Peyer's patch (tissue), 4 donors: ENCODE results near the gene ABCC4. TPM values are rescaled to one million over a fixed set of nuclear protein-coding genes. Genes with fewer than 3 reads are reported as not detected.

Source experiments
- DNase-seq, 3 donors: peaks; one replicate each; pipeline ENCODE4 v3.0.0-alpha.2; 2017 to 2019
- H3K27ac ChIP-seq, 4 donors: fragments of 200-600 bp; sonication (generic); one replicate each; pipeline ENCODE4 v1.5.1; 2016 to 2019
- H3K27me3 ChIP-seq, 2 donors: fragments of 200-600 bp; sonication (generic); one replicate each; pipeline ENCODE4 v1.5.1; 2019
- H3K36me3 ChIP-seq, 3 donors: fragments of 200-600 bp; sonication (generic); one replicate each; pipeline ENCODE4 v1.5.1; 2016 to 2019
- H3K4me1 ChIP-seq, 4 donors: fragments of 200-600 bp; sonication (generic); one replicate each; pipeline ENCODE4 v1.5.1; 2016 to 2019
- H3K4me3 ChIP-seq, 4 donors: fragments of 200-600 bp; sonication (generic); 1 replicate in 3 of 4; 2 replicates in 1 of 4; pipeline ENCODE4 v1.5.1; 2016 to 2019; ENCODE audit warnings: mild to moderate bottlenecking in 1 of 4
- H3K9me3 ChIP-seq, 4 donors: fragments of 200-600 bp; sonication (generic); one replicate each; pipeline ENCODE4 v1.5.1; 2016 to 2019; ENCODE audit warnings: mild to moderate bottlenecking in 1 of 4
- CTCF ChIP-seq, 6 experiments: fragments of 450-650 bp in 4 of 6; fragments of 200-600 bp in 2 of 6; sonication (generic) in 1 of 6; IDR thresholded peaks; one replicate each; pipeline ENCODE4 v1.5.1; 2017 to 2019; ENCODE audit warnings: antibody characterized with exemption in 6 of 6, mild to moderate bottlenecking in 3 of 6, moderate library complexity in 1 of 6
- POLR2A ChIP-seq, 2 donors: fragments of 450-650 bp; IDR thresholded peaks; one replicate each; pipeline ENCODE4 v1.5.1; 2017; ENCODE audit warnings: antibody characterized with exemption in 2 of 2, mild to moderate bottlenecking in 2 of 2, moderate library complexity in 2 of 2
- total RNA-seq, 4 donors: library from RNA; depleted of rRNA; stranded (reverse); fragments of >200 nt; gene quantifications; one replicate each; pipeline ENCODE4 v1.1.0, GENCODE V29; 2016

Gene ABCC4
- total RNA-seq, 4 donors from 2014 or later = 7.2 to 81.7 (median 13.7) TPM

GRCh38 chr13:95100525-95101433 is 200.5 kb downstream of the ABCC4 start:
- no peaks in the 10 kb centered on the region for H3K4me1 ChIP-seq
- no peak for DNase-seq
- H3K36me3 ChIP-seq = no peaks in the 10 kb centered on the region
- H3K9me3 ChIP-seq = no peaks in the 10 kb centered on the region
- TF ChIP-seq POLR2A (IDR thresholded peaks at IDR 0.05) = no peak
- TF ChIP-seq CTCF (IDR thresholded peaks at IDR 0.05) = no peak
- no peak overlapping the region for H3K27ac ChIP-seq
- no peaks in the 10 kb centered on the region for H3K27me3 ChIP-seq
- no peak overlapping the region for H3K4me3 ChIP-seq

GRCh38 chr13:95099541-95099940 is 201.7 kb downstream of the ABCC4 start:
- no peak for TF ChIP-seq POLR2A (IDR thresholded peaks at IDR 0.05)
- TF ChIP-seq CTCF (IDR thresholded peaks at IDR 0.05) = no peak
- DNase-seq = no peak

GRCh38 chr13:95098916-95099315 is 202.3 kb downstream of the ABCC4 start:
- no peaks in the 10 kb centered on the region for H3K4me1 ChIP-seq
- no peaks in the 10 kb centered on the region for H3K27me3 ChIP-seq
- no peak overlapping the region for H3K4me3 ChIP-seq
- no peak for TF ChIP-seq CTCF (IDR thresholded peaks at IDR 0.05)
- TF ChIP-seq POLR2A (IDR thresholded peaks at IDR 0.05) = no peak
- H3K9me3 ChIP-seq = no peaks in the 10 kb centered on the region
- DNase-seq = no peak
- no peaks in the 10 kb centered on the region for H3K36me3 ChIP-seq
- no peak overlapping the region for H3K27ac ChIP-seq

More at GRCh38 chr13:95099541-95099940, 201.7 kb downstream of the ABCC4 start:
- H3K4me3 ChIP-seq = no peak overlapping the region
- H3K27ac ChIP-seq = no peak overlapping the region
- no peaks in the 10 kb centered on the region for H3K9me3 ChIP-seq
- H3K36me3 ChIP-seq = no peaks in the 10 kb centered on the region
- H3K4me1 ChIP-seq = no peaks in the 10 kb centered on the region
- H3K27me3 ChIP-seq = no peaks in the 10 kb centered on the region

GRCh38 chr13:95091755-95092154 is 209.5 kb downstream of the ABCC4 start:
- Histone ChIP-seq H3K4me3 (no peak overlapping the region), H3K27ac (no peak overlapping the region), H3K27me3 (no peaks in the 10 kb centered on the region), H3K9me3 (no peaks in the 10 kb centered on the region), H3K36me3 (no peaks in the 10 kb centered on the region), H3K4me1 (no peaks in the 10 kb centered on the region)
- no peak for DNase-seq
- TF ChIP-seq CTCF (IDR thresholded peaks at IDR 0.05) = no peak
- no peak for TF ChIP-seq POLR2A (IDR thresholded peaks at IDR 0.05)

- Histone ChIP-seq H3K4me3 (no peak overlapping the region), H3K27ac (no peak overlapping the region), H3K27me3 (no peaks in the 10 kb centered on the region), H3K9me3 (no peaks in the 10 kb centered on the region), H3K36me3 (no peaks in the 10 kb centered on the region), H3K4me1 (no peaks in the 10 kb centered on the region)
- DNase-seq = no peak
- no peak for TF ChIP-seq POLR2A (IDR thresholded peaks at IDR 0.05)
- no peak for TF ChIP-seq CTCF (IDR thresholded peaks at IDR 0.05)
Observed at GRCh38 chr13:95087746-95088305, 213.4 kb downstream of the ABCC4 start.
